BLaER1 treated with 17β-estradiol and CSF1 and Interleukin-3, amounts not matched to agents 10 nM and 100 nM (cell line): ENCODE data around the gene HINFP.
"Not testable (repeated sequence)": the region's sequence is repeated elsewhere in the genome, so short reads cannot be mapped to it uniquely, and the experiment has no call there.

Source experiments
- H3K27ac ChIP-seq, 11 experiments: shearing (Covaris generic); formaldehyde crosslinking; 2 replicates each; pipeline ENCODE4 v1.8.1; 2022
- H3K27me3 ChIP-seq, 11 experiments: shearing (Covaris generic); formaldehyde crosslinking; 2 replicates each; pipeline ENCODE4 v1.8.1; 2022
- H3K36me3 ChIP-seq, 11 experiments: shearing (Covaris generic); formaldehyde crosslinking; 2 replicates each; pipeline ENCODE4 v1.8.1; 2022
- H3K4me1 ChIP-seq, 10 experiments: shearing (Covaris generic); formaldehyde crosslinking; 2 replicates each; pipeline ENCODE4 v1.8.1; 2022
- H3K4me2 ChIP-seq, 11 experiments: shearing (Covaris generic); formaldehyde crosslinking; 2 replicates each; pipeline ENCODE4 v1.8.1; 2022
- H3K4me3 ChIP-seq, 10 experiments: shearing (Covaris generic); formaldehyde crosslinking; 2 replicates each; pipeline ENCODE4 v1.8.1; 2022
- H3K9ac ChIP-seq, 11 experiments: shearing (Covaris generic); formaldehyde crosslinking; 2 replicates each; pipeline ENCODE4 v1.8.1; 2022
- H3K9me3 ChIP-seq, 11 experiments: shearing (Covaris generic); formaldehyde crosslinking; replicated peaks in 1 of 11; 2 replicates each; pipeline ENCODE4 v1.8.1; 2022
- H4K20me1 ChIP-seq, 11 experiments: shearing (Covaris generic); formaldehyde crosslinking; 2 replicates each; pipeline ENCODE4 v1.8.1; 2022
- Cebpa-rat ChIP-seq, 11 experiments: shearing (Covaris generic); IDR thresholded peaks; 2 replicates each; pipeline ENCODE4 v1.8.1; 2022

HINFP gene

GRCh38 chr11:119118227-119118626, 3.2 kb upstream of the HINFP start:
- peaks cover 0 to 16% (median 10%) of the 10 kb centered on the region in 11 experiments; a peak in 12 of 22 replicates for H4K20me1 ChIP-seq
- no peak overlapping the region for H3K27ac ChIP-seq
- peaks cover 35 to 51% (median 49%) of the 10 kb centered on the region in 11 experiments for H3K36me3 ChIP-seq
- no peak overlapping the region for H3K9ac ChIP-seq
- no peak overlapping the region for H3K4me2 ChIP-seq
- TF ChIP-seq Cebpa-rat (IDR thresholded peaks at IDR 0.05) = no peak
- no peaks in the 10 kb centered on the region for H3K9me3 ChIP-seq
- no peaks in the 10 kb centered on the region for H3K27me3 ChIP-seq
- H3K4me3 ChIP-seq = no peak overlapping the region
- H3K4me1 ChIP-seq = peaks cover 24 to 44% (median 33%) of the 10 kb centered on the region in 10 experiments

GRCh38 chr11:119118946-119119345, 2.4 kb upstream of the HINFP start:
- Histone ChIP-seq H3K27ac (no peak overlapping the region), H3K9me3 (no peaks in the 10 kb centered on the region), H3K4me2 (no peak overlapping the region), H3K36me3 (peaks cover 32 to 51% (median 45%) of the 10 kb centered on the region in 11 experiments), H3K27me3 (no peaks in the 10 kb centered on the region), H3K4me3 (no peak overlapping the region), H3K9ac (no peak overlapping the region), H3K4me1 (peaks cover 24 to 45% (median 33%) of the 10 kb centered on the region in 10 experiments), H4K20me1 (peaks cover 0 to 20% (median 11%) of the 10 kb centered on the region in 11 experiments; a peak in 13 of 22 replicates)
- TF ChIP-seq Cebpa-rat (IDR thresholded peaks at IDR 0.05) = no peak

GRCh38 chr11:119120639-119121007, 757 bp upstream of the HINFP start:
- Histone ChIP-seq H3K9ac (peak overlapping the region; percentile 60 to 81 (median 70)), H3K36me3 (peaks cover 31 to 49% (median 46%) of the 10 kb centered on the region in 11 experiments), H3K4me1 (peaks cover 20 to 33% (median 26%) of the 10 kb centered on the region in 10 experiments), H3K4me3 (peak overlapping the region; percentile 55 to 96 (median 84)), H3K4me2 (peak overlapping the region; percentile 71 to 96 (median 83)), H3K9me3 (no peaks in the 10 kb centered on the region), H4K20me1 (peaks cover 0 to 20% (median 11%) of the 10 kb centered on the region in 11 experiments; a peak in 13 of 22 replicates), H3K27me3 (no peaks in the 10 kb centered on the region), H3K27ac (peak overlapping the region; percentile 55 to 79 (median 67); a peak in 21 of 22 replicates)
- no peak for TF ChIP-seq Cebpa-rat (IDR thresholded peaks at IDR 0.05)

GRCh38 chr11:119121811-119122124, 388 bp downstream of the HINFP start:
- peak overlapping the region; percentile 81 to 98 (median 92) for H3K4me2 ChIP-seq
- H3K27ac ChIP-seq = peak overlapping the region; percentile 25 to 79 (median 66); a peak in 21 of 22 replicates
- peak overlapping the region; percentile 77 to 96 (median 87) for H3K4me3 ChIP-seq
- H4K20me1 ChIP-seq = peaks cover 0 to 23% (median 11%) of the 10 kb centered on the region in 11 experiments; a peak in 14 of 22 replicates
- TF ChIP-seq Cebpa-rat (IDR thresholded peaks at IDR 0.05) = no peak
- peak overlapping the region; percentile 76 to 91 (median 84) for H3K9ac ChIP-seq
- peaks cover 25 to 33% (median 28%) of the 10 kb centered on the region in 10 experiments for H3K4me1 ChIP-seq
- H3K27me3 ChIP-seq = no peaks in the 10 kb centered on the region
- H3K36me3 ChIP-seq = peaks cover 24 to 43% (median 37%) of the 10 kb centered on the region in 11 experiments
- H3K9me3 ChIP-seq = no peaks in the 10 kb centered on the region

- Histone ChIP-seq H4K20me1 (peaks cover 0 to 30% (median 11%) of the 10 kb centered on the region in 11 experiments; a peak in 15 of 22 replicates), H3K27ac (no peak overlapping the region), H3K9ac (no peak overlapping the region), H3K27me3 (no peaks in the 10 kb centered on the region), H3K36me3 (peaks cover 37 to 64% (median 57%) of the 10 kb centered on the region in 11 experiments), H3K4me2 (no peak overlapping the region), H3K4me3 (no peak overlapping the region), H3K9me3 (no peaks in the 10 kb centered on the region), H3K4me1 (peaks cover 22 to 30% (median 25%) of the 10 kb centered on the region in 10 experiments)
- TF ChIP-seq Cebpa-rat (IDR thresholded peaks at IDR 0.05) = no peak
Measured at GRCh38 chr11:119125821-119126220, 4.4 kb downstream of the HINFP start.

GRCh38 chr11:119126675-119127268, 5.4 kb downstream of the HINFP start:
- Histone ChIP-seq H3K4me1 (peaks cover 20 to 27% (median 23%) of the 10 kb centered on the region in 10 experiments), H3K9ac (no peak overlapping the region; a peak in 1 of 22 replicates), H3K4me2 (peak overlapping the region; percentile 45 to 74 (median 63)), H3K27me3 (no peaks in the 10 kb centered on the region), H3K36me3 (peaks cover 46 to 74% (median 67%) of the 10 kb centered on the region in 11 experiments), H3K4me3 (no peak overlapping the region), H3K9me3 (no peaks in the 10 kb centered on the region), H4K20me1 (peaks cover 0 to 29% (median 11%) of the 10 kb centered on the region in 11 experiments; a peak in 15 of 22 replicates), H3K27ac (no peak overlapping the region)
- TF ChIP-seq Cebpa-rat (IDR thresholded peaks at IDR 0.05) = no peak

- Histone ChIP-seq H3K27me3 (no peaks in the 10 kb centered on the region), H3K9me3 (no peaks in the 10 kb centered on the region), H3K4me2 (no peak overlapping the region), H3K27ac (no peak overlapping the region), H3K4me3 (no peak overlapping the region), H3K4me1 (peaks cover 7 to 14% (median 11%) of the 10 kb centered on the region in 10 experiments), H3K9ac (no peak overlapping the region; a peak in 1 of 22 replicates), H3K36me3 (peaks cover 58 to 90% (median 83%) of the 10 kb centered on the region in 11 experiments), H4K20me1 (peaks cover 0 to 11% (median 0%) of the 10 kb centered on the region in 11 experiments; a peak in 5 of 22 replicates)
- TF ChIP-seq Cebpa-rat (IDR thresholded peaks at IDR 0.05) = no peak
Measured at GRCh38 chr11:119130662-119131061, 9.3 kb downstream of the HINFP start.

- peaks cover 0 to 10% (median 0%) of the 10 kb centered on the region in 10 experiments; a peak in 4 of 20 replicates for H3K4me1 ChIP-seq
- H4K20me1 ChIP-seq = peaks cover 0 to 9% (median 0%) of the 10 kb centered on the region in 11 experiments; a peak in 1 of 22 replicates
- H3K9ac ChIP-seq = no peak overlapping the region
- TF ChIP-seq Cebpa-rat (IDR thresholded peaks at IDR 0.05) = no peak
- H3K9me3 ChIP-seq = no peaks in the 10 kb centered on the region
- H3K4me2 ChIP-seq = no peak overlapping the region
- H3K27me3 ChIP-seq = no peaks in the 10 kb centered on the region
- H3K4me3 ChIP-seq = no peak overlapping the region
- peaks cover 50 to 63% (median 57%) of the 10 kb centered on the region in 11 experiments for H3K36me3 ChIP-seq
- no peak overlapping the region for H3K27ac ChIP-seq
Measured at GRCh38 chr11:119134389-119134978, 13.1 kb downstream of the HINFP start.

GRCh38 chr11:119139276-119139675, 17.9 kb downstream of the HINFP start:
- not testable (repeated sequence) for H3K9ac ChIP-seq, H3K27ac ChIP-seq, H3K9me3 ChIP-seq, H4K20me1 ChIP-seq, H3K4me3 ChIP-seq, H3K27me3 ChIP-seq, H3K4me2 ChIP-seq
- H3K4me1 ChIP-seq = peaks cover 0 to 17% (median 0%) of the 10 kb centered on the region in 10 experiments; a peak in 3 of 20 replicates
- peaks cover 4 to 15% (median 10%) of the 10 kb centered on the region in 11 experiments for H3K36me3 ChIP-seq
